Measurements from ENCODE around the gene ADGRL3.

- TF ChIP-seq CTCF (IDR thresholded peaks at IDR 0.05; ENCODE audit: insufficient read depth, low read depth, low read length) (no peak), EZH2 (IDR thresholded peaks at IDR 0.05; ENCODE audit: insufficient read depth, low read length) (no peak)
Observed at GRCh38 chr4:61678297-61678696, 478.2 kb downstream of the ADGRL3 start.
